Left hindlimb (tissue), 1 donor: ENCODE measurements around the gene CD151.

Source experiments
- DNase-seq: peaks from one replicate; pipeline ENCODE4 v3.0.0-alpha.2; 2018

Gene CD151

GRCh38 chr11:815675-816432 is 16.9 kb upstream of the CD151 start:
- no peak for DNase-seq

- DNase-seq, result no peak
Observed at GRCh38 chr11:816433-816779, 16.3 kb upstream of the CD151 start.

- DNase-seq, result no peak
Observed at GRCh38 chr11:818396-819128, 14.2 kb upstream of the CD151 start, which contains the start of gene PNPLA2. Gene PNPLA2, plus strand, starts transcription at chr11:818914. Its CDS starts 805 bp downstream, at chr11:819719.

GRCh38 chr11:819129-819931 is 13.4 kb upstream of the CD151 start:
- peak; percentile 92 for DNase-seq

GRCh38 chr11:819943-820649 is 12.7 kb upstream of the CD151 start:
- no peak for DNase-seq

- no peak for DNase-seq
Observed at GRCh38 chr11:820655-821511, 11.9 kb upstream of the CD151 start.

GRCh38 chr11:821512-822371 is 11.0 kb upstream of the CD151 start:
- DNase-seq, result no peak

- DNase-seq, result no peak
Observed at GRCh38 chr11:823441-824291, 9.1 kb upstream of the CD151 start.

GRCh38 chr11:824292-824880 is 8.4 kb upstream of the CD151 start:
- no peak for DNase-seq

GRCh38 chr11:824942-825341 is 7.8 kb upstream of the CD151 start:
- no peak for DNase-seq

GRCh38 chr11:825366-826226 is 7.2 kb upstream of the CD151 start:
- DNase-seq, result no peak

- no peak for DNase-seq
Observed at GRCh38 chr11:826227-826621, 6.5 kb upstream of the CD151 start.

- no peak for DNase-seq
Observed at GRCh38 chr11:826836-827145, 6.0 kb upstream of the CD151 start.

- DNase-seq, result no peak
Observed at GRCh38 chr11:827146-827896, 5.4 kb upstream of the CD151 start.

- no peak for DNase-seq
Observed at GRCh38 chr11:827897-828192, 4.9 kb upstream of the CD151 start, which contains the start of gene CRACR2B. Gene CRACR2B, plus strand, starts transcription at chr11:827919. Its CDS starts 689 bp downstream, at chr11:828608.

GRCh38 chr11:828506-829175 is 4.1 kb upstream of the CD151 start:
- no peak for DNase-seq

- DNase-seq, result no peak
Observed at GRCh38 chr11:829176-829846, 3.4 kb upstream of the CD151 start.
